VCaP (cell line): ENCODE results near the gene CUL1.

ENCODE experiments used
- H3K27ac ChIP-seq: fragments of 450-650 bp; 2 replicates; pipeline ENCODE4 v1.5.1; 2017
- CTCF ChIP-seq: fragments of 450-650 bp; conservative IDR thresholded peaks from 2 replicates; pipeline ENCODE4 v1.5.1; 2017; ENCODE audit warnings: mild to moderate bottlenecking, moderate library complexity

Gene CUL1

DNA sequence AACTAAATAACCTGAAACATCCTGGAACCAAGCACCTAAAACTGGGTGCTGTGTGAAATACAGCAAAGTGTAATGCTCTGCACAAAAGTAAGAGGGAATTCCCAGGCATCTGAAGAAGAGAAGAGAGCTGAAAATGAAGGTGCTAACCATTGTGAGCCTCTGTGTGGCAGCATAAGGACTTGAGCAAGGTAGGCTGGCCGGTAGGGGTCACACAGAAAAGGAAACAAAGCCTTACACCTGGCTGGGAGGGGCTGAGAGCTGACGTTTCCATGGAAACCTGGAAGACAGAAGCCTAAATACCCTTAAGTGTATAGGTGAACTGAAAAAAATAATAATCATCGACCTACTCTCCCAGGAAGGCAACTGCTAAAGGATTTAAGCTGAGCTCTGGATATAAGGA is 48.6 kb downstream of the CUL1 start:
- no peak overlapping the region for H3K27ac ChIP-seq
- no peak for TF ChIP-seq CTCF

- no peak overlapping the region for H3K27ac ChIP-seq
- no peak for TF ChIP-seq CTCF
These were observed 52.0 kb downstream of the CUL1 start for GRCh38 chr7:148750442-148751355.

- H3K27ac ChIP-seq, result no peak overlapping the region
- TF ChIP-seq CTCF, result no peak
These were observed 54.5 kb downstream of the CUL1 start for GRCh38 chr7:148753224-148753623.

GRCh38 chr7:148754912-148755311 is 56.2 kb downstream of the CUL1 start:
- no peak for TF ChIP-seq CTCF
- no peak overlapping the region for H3K27ac ChIP-seq

DNA sequence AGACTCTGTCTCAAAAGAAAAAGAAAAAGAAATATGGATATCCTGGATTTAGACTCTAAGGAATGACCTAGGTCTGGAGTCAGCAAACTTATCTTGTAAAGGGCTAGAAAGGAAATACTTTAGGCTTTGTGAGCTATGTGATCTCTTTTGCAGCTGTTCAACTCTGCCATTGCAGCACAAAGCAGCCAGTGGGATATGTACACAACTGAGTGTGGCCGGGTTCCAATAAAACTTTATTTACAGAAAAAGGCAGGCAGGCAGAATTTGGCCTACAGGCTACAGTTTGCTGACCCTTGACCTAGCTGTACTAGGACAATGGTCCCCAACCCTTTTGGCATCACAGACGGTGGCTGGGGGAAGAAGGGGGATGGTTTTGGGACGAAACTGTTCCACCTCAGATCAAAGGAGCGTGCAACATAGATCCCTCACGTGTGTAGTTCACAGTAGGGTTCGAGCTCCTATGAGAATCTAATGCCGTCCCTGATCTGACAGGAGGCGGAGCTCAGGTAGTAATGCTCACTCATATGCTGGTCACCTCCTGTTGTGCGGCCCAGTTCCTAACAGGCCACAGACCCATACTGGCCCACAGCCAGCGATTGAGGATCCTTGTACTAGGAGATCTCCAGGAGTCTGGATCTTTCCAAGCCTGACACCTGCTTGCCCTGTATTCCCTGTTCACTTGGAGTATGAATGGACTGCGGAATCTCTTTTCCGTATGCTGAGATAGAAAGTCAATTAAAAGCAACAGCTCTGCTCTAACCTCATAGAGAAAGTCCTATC is 63.0 kb downstream of the CUL1 start:
- TF ChIP-seq CTCF, result no peak
- H3K27ac ChIP-seq, result no peak overlapping the region

DNA sequence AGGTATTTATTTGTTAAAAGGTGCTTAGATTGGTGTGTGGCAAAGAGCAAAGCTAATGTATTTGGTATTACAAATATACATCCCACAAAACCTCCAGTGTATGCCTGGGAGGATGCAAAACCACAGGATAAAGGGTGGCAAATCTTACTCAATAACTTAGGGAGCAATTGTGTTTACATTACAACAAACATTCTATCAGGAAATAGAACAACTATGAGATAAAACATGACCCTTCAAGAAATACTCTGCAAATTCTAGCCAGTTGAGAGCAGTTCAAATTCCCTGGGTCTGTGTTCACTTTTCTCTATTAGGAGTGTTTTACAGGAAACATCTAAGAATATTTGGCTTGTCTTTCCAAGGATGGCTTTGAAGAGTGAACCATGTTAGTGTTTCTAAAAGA is 64.9 kb downstream of the CUL1 start:
- no peak overlapping the region for H3K27ac ChIP-seq

More for the DNA sequence above, 64.9 kb downstream of the CUL1 start:
- TF ChIP-seq CTCF, result no peak
